Effector memory CD8-positive, alpha-beta T cell (primary cell): Measurements from ENCODE around the gene MRPL30.
"Not testable (repeated sequence)": the region's sequence is repeated elsewhere in the genome, so short reads cannot be mapped to it uniquely, and the experiment has no call there.

Source experiments
- ATAC-seq: fragments of 150-1000 bp; cut with Tn5 transposase; replicated peaks from 2 replicates; pipeline ENCODE4 v1.10.0; 2021; ENCODE audit warnings: mild to moderate bottlenecking, moderate library complexity
- DNase-seq, 3 experiments: peaks; one replicate each; pipeline ENCODE4 v3.0.0; 2021
- H3K27ac Mint-ChIP-seq, 2 donors: one replicate each; pipeline ENCODE4 v1.8.0; 2022; ENCODE audit warnings: mild to moderate bottlenecking in 2 of 2, mixed read lengths in 2 of 2, moderate library complexity in 2 of 2
- H3K27me3 Mint-ChIP-seq, 2 donors: one replicate each; pipeline ENCODE4 v1.8.0; 2022; ENCODE audit warnings: mixed read lengths in 2 of 2
- H3K36me3 Mint-ChIP-seq: one replicate; pipeline ENCODE4 v1.8.0; 2022; ENCODE audit warnings: mild to moderate bottlenecking, moderate library complexity, mixed read lengths; ENCODE audit not compliant: insufficient read depth
- H3K4me1 Mint-ChIP-seq, 2 donors: one replicate each; pipeline ENCODE4 v1.8.0; 2022; ENCODE audit warnings: low read depth in 2 of 2, mixed read lengths in 2 of 2
- H3K4me3 Mint-ChIP-seq, 2 donors: one replicate each; pipeline ENCODE4 v1.8.0; 2022; ENCODE audit warnings: mild to moderate bottlenecking in 2 of 2, mixed read lengths in 2 of 2, moderate library complexity in 2 of 2
- H3K9me3 Mint-ChIP-seq, 2 donors: one replicate each; pipeline ENCODE4 v1.8.0; 2022; ENCODE audit warnings: mixed read lengths in 2 of 2

Gene MRPL30

GRCh38 chr2:99200076-99200800 is 19.3 kb downstream of the MRPL30 start:
- DNase-seq (no peak), ATAC-seq (no peak)
- no peaks in the 10 kb centered on the region for H3K9me3 Mint-ChIP-seq
- peaks cover 0 to 3% of the 10 kb centered on the region in 2 donors for H3K4me1 Mint-ChIP-seq
- no peak overlapping the region for H3K4me3 Mint-ChIP-seq
- H3K27me3 Mint-ChIP-seq: no peaks in the 10 kb centered on the region
- H3K27ac Mint-ChIP-seq: peak overlapping the region; percentile 72 to 84
- H3K36me3 Mint-ChIP-seq: peaks cover 27% of the 10 kb centered on the region

- no peak for DNase-seq
Observed at GRCh38 chr2:99201959-99202678, 21.1 kb downstream of the MRPL30 start.

GRCh38 chr2:99205491-99205890 is 24.5 kb downstream of the MRPL30 start:
- no peaks in the 10 kb centered on the region for H3K27me3 Mint-ChIP-seq
- H3K9me3 Mint-ChIP-seq: no peaks in the 10 kb centered on the region
- ATAC-seq (no peak), DNase-seq (no peak)
- H3K36me3 Mint-ChIP-seq: peaks cover 8% of the 10 kb centered on the region
- H3K4me1 Mint-ChIP-seq: no peaks in the 10 kb centered on the region
- H3K4me3 Mint-ChIP-seq: no peak overlapping the region
- no peak overlapping the region for H3K27ac Mint-ChIP-seq

More at GRCh38 chr2:99201959-99202678, 21.1 kb downstream of the MRPL30 start:
- no peak for ATAC-seq
- H3K4me1 Mint-ChIP-seq: peaks cover 0 to 3% of the 10 kb centered on the region in 2 donors
- peaks cover 13% of the 10 kb centered on the region for H3K36me3 Mint-ChIP-seq
- peak overlapping the region; percentile 44 to 50 for H3K27ac Mint-ChIP-seq
- H3K9me3 Mint-ChIP-seq: no peaks in the 10 kb centered on the region
- no peak overlapping the region for H3K4me3 Mint-ChIP-seq
- no peaks in the 10 kb centered on the region for H3K27me3 Mint-ChIP-seq

- H3K27me3 Mint-ChIP-seq: no peaks in the 10 kb centered on the region
- H3K4me1 Mint-ChIP-seq: no peaks in the 10 kb centered on the region
- no peaks in the 10 kb centered on the region for H3K36me3 Mint-ChIP-seq
- no peak overlapping the region for H3K4me3 Mint-ChIP-seq
- H3K9me3 Mint-ChIP-seq: peaks cover 0 to 2% of the 10 kb centered on the region in 2 donors
- DNase-seq (no peak), ATAC-seq (no peak)
- no peak overlapping the region for H3K27ac Mint-ChIP-seq
Observed at GRCh38 chr2:99216096-99216495, 35.1 kb downstream of the MRPL30 start.

- Mint-ChIP-seq H3K4me3 (no peak overlapping the region), H3K27ac (no peak overlapping the region), H3K4me1 (no peaks in the 10 kb centered on the region), H3K9me3 (peaks cover 0 to 2% of the 10 kb centered on the region in 2 donors), H3K36me3 (peaks cover 4% of the 10 kb centered on the region), H3K27me3 (no peaks in the 10 kb centered on the region)
- DNase-seq (no peak), ATAC-seq (no peak)
Observed at GRCh38 chr2:99217929-99218501, 37.0 kb downstream of the MRPL30 start.

GRCh38 chr2:99233177-99233576 is 52.2 kb downstream of the MRPL30 start:
- H3K36me3 Mint-ChIP-seq, H3K4me3 Mint-ChIP-seq, H3K27me3 Mint-ChIP-seq, DNase-seq, H3K4me1 Mint-ChIP-seq, H3K27ac Mint-ChIP-seq, ATAC-seq: not testable (repeated sequence)
- peaks cover 1 to 13% of the 10 kb centered on the region in 2 donors for H3K9me3 Mint-ChIP-seq

GRCh38 chr2:99238599-99238998 is 57.6 kb downstream of the MRPL30 start:
- DNase-seq: no peak
- no peaks in the 10 kb centered on the region for H3K4me1 Mint-ChIP-seq
- peaks cover 0 to 1% of the 10 kb centered on the region in 2 donors for H3K9me3 Mint-ChIP-seq
- no peaks in the 10 kb centered on the region for H3K27me3 Mint-ChIP-seq
- H3K36me3 Mint-ChIP-seq: peaks cover 2% of the 10 kb centered on the region
- H3K27ac Mint-ChIP-seq: no peak overlapping the region
- no peak for ATAC-seq
- H3K4me3 Mint-ChIP-seq: no peak overlapping the region

GRCh38 chr2:99240431-99240830 is 59.4 kb downstream of the MRPL30 start:
- Mint-ChIP-seq H3K9me3 (no peaks in the 10 kb centered on the region), H3K36me3 (peaks cover 2% of the 10 kb centered on the region), H3K27me3 (no peaks in the 10 kb centered on the region), H3K4me1 (no peaks in the 10 kb centered on the region), H3K27ac (no peak overlapping the region), H3K4me3 (no peak overlapping the region)
- no peak for DNase-seq
- ATAC-seq: no peak

GRCh38 chr2:99242151-99242550 is 61.2 kb downstream of the MRPL30 start:
- Mint-ChIP-seq H3K4me1 (no peaks in the 10 kb centered on the region), H3K27me3 (no peaks in the 10 kb centered on the region), H3K4me3 (no peak overlapping the region), H3K9me3 (no peaks in the 10 kb centered on the region), H3K27ac (no peak overlapping the region), H3K36me3 (peaks cover 2% of the 10 kb centered on the region)
- ATAC-seq: no peak
- DNase-seq: no peak
